GM21825 (cell line): ENCODE results near the gene OS9.

Experiments
- ATAC-seq: cut with Tn5 transposase; IDR thresholded peaks from one replicate; pipeline ENCODE4 v1.9.1; 2021; ENCODE audit warnings: mild to moderate bottlenecking, moderate library complexity; ENCODE audit not compliant: unreplicated experiment

Gene OS9

DNA sequence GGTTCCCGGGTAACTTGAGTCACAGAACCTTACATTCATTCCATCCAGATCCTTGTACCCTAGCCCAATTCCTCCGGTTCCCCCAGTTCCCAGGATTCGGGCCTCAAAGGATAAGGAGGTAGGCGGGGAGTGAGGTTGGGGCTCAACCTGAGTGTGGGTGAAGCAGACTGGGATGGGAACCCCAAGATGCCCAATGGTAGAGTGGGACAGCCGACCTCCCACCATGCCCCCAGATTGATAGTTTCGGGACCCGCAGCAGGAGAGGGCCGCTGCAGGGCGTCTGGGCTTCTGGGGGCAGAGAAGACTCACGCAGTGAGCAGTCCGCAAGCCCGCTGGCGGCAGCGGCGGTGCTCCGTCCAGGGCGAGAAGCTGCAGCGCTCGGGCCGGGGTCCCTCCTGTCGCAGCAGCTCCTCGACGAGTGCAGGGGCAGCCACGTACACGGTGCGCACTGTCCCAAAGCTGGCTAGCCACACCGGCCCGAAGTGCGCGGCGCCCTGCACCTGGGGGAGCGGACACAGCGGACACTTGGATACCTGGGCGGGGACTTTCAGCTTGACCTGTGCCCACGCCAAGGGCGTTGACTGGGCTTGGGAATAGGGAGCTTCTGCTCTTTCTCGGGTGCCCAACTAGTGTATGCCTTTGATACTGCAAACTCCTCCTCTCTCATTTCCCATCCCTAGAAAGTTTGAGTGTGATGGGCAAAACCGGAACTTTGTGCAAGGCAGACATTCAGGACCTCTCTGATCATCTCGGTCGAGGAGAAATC lies 71.9 kb downstream of the OS9 start:
- ATAC-seq: no peak

DNA sequence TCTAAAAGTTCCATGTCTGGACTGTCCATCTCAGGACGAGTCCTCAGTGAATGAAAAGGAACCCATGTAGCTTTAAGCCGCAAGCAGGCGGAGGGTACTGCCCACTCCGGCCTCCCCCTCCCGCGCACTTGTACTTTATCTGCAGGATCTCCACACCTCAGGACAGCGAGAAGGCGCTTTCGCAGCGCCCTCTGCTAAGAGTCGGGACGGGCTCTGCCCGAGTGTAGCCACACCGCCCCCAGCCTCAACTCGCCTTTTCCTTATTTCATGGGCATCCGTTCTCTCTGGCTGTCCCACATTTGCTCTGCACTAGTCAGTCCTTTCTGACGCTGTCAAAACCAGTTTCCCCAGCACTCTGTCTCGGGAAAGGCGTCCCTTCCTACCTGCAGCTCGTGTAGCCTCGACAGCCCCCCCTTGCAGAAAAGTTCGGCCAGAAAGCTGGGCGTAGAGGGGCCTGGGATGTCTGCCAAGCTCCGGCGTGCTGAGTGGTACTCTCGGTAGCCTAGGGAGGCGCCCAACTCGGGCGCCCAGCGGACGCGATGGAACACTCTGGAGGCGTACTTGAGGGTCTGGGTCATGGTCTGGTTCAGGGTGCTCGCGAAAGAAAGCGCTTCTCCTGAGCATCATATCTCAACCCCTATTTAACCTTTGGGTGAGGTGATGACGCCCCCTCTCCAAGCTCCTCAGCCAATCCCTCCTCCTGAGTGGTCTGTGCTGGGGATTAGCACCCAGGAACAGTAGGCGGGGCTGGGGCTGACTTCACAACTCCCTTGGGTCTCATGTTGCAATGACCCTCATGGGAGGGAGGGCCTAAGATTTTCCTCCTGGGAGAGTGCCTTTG lies 72.8 kb downstream of the OS9 start, which contains the start of gene CYP27B1:
CYP27B1 (minus strand) TSS at position 615 of the 841 bp plus-strand sequence; CDS start at position 578, 37 bp downstream.
- ATAC-seq: no peak

DNA sequence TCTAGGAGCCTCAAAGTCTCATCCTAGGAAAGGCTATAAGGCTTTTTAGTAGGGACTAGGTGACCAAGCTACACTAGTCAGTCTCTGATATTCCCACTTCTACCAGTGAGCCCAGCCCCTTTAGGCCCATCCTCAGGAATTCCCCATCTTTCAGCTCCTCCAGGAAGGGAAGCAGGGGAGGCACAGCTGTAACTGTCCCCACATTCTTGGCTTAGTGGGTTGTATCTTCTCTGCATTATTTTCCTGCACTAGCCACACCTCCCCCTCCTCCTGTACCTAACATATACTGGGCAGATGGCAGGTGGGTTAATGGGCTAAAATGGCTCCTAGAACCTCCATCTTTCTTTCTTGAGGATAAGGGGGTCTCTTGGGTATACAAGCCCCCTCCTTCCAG lies 73.4 kb downstream of the OS9 start:
- ATAC-seq: no peak

DNA sequence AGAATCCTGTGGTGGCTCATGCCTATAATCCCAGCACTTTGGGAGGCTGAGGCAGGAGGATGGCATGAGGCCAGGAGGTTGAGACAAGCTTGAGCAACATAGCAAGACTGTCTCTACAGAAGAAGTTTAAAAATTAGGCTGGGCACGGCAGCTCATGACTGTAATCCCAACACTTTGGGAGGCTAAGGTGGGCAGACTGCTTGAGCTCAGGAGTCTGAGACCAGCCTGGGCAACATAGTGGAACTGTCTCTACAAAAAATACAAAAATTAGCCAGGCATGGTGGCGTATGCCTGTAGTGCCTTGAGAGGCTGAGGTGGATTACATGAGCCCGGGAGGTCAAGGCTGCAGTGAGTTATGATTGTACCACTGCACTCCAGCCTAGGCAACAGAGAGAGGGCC lies 73.9 kb downstream of the OS9 start:
- ATAC-seq: no peak

DNA sequence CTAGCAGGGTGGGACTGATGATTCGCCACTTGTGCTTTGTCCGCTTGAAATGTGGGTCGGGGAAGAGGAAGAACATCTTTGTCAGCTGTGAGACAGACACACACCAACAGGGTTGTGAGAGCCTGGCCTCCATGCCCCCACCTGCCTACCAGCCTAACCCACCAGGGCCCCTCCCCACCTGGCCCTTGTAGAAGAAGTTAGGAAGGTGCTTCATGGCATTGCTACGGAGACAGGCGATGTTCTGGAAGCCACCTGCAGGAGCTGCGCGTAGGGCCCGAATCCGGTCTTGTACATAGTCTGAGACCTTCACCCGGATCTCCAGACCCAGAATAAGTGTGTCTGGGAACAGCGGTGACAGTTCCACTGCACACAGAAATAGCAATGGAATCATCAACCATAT lies 75.7 kb downstream of the OS9 start:
- no peak for ATAC-seq

DNA sequence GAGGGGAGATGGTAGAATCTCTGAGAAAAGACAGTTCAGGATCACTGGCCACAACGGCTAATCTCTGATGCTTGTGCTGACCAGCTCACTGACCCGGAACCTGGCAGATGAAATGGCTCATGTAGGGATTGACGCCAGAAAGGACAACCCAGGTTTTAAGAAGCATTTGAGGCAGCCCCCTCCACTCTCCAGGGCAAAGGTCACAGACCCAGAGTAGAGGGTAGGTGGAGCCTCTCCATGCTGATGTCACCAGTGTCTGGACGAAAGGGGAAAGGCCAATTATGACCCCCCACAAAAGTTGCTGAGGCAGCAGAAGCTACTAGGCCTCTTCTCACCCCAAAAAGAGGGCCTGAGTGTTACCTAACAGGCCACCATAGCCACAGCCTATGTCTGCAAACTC lies 76.8 kb downstream of the OS9 start:
- ATAC-seq: no peak
